HK-2 (cell line): ENCODE results near the gene HAND1.

Experiments
- DNase-seq: peaks from one replicate; pipeline ENCODE4 v3.0.0-alpha.2; 2018; ENCODE audit not compliant: unreplicated experiment

HAND1 gene

GRCh38 chr5:154455585-154455984, 22.4 kb downstream of the HAND1 start:
- no peak for DNase-seq

GRCh38 chr5:154451957-154452356, 26.1 kb downstream of the HAND1 start:
- no peak for DNase-seq

- no peak for DNase-seq
Observed at GRCh38 chr5:154449786-154450185, 28.2 kb downstream of the HAND1 start.

- no peak for DNase-seq
Observed at GRCh38 chr5:154447089-154447725, 30.8 kb downstream of the HAND1 start.

GRCh38 chr5:154446195-154447088, 31.6 kb downstream of the HAND1 start:
- peak; percentile 54 for DNase-seq

GRCh38 chr5:154445422-154446194, 32.4 kb downstream of the HAND1 start, which contains the start of gene SAP30L:
Gene SAP30L, plus strand, starts transcription at chr5:154445997. Its CDS starts 608 bp downstream, at chr5:154446605.
- DNase-seq, result peak; percentile 91

- peak; percentile 16 for DNase-seq
Observed at GRCh38 chr5:154444556-154445421, 33.2 kb downstream of the HAND1 start.

- no peak for DNase-seq
Observed at GRCh38 chr5:154442801-154443200, 35.2 kb downstream of the HAND1 start.

GRCh38 chr5:154440540-154440939, 37.5 kb downstream of the HAND1 start:
- no peak for DNase-seq

GRCh38 chr5:154437281-154437965, 40.6 kb downstream of the HAND1 start:
- DNase-seq, result no peak

GRCh38 chr5:154435226-154435625, 42.8 kb downstream of the HAND1 start:
- no peak for DNase-seq

- no peak for DNase-seq
Observed at GRCh38 chr5:154430961-154431630, 46.9 kb downstream of the HAND1 start.

GRCh38 chr5:154430466-154430865, 47.6 kb downstream of the HAND1 start:
- no peak for DNase-seq

GRCh38 chr5:154429341-154429740, 48.7 kb downstream of the HAND1 start:
- no peak for DNase-seq

- DNase-seq, result no peak
Observed at GRCh38 chr5:154428208-154428607, 49.8 kb downstream of the HAND1 start.
